ENCODE results near the gene FSCN2. TPM values are rescaled to one million over a fixed set of nuclear protein-coding genes. Genes with fewer than 3 reads are reported as not detected.

FSCN2 gene
- total RNA-seq, 4 donors from 2014 or later = 1.2 to 7.9 (median 5.2) TPM

- Histone ChIP-seq H3K27ac (no peak overlapping the region), H3K27me3 (peaks cover 0 to 13% of the 10 kb centered on the region in 2 donors), H3K36me3 (peaks cover 0 to 44% (median 0%) of the 10 kb centered on the region in 3 donors), H3K4me3 (no peak overlapping the region), H3K9me3 (no peaks in the 10 kb centered on the region), H3K4me1 (peaks cover 0 to 19% (median 14%) of the 10 kb centered on the region in 4 donors)
- DNase-seq = no peak
- TF ChIP-seq POLR2A (IDR thresholded peaks at IDR 0.05) (no peak), CTCF (IDR thresholded peaks at IDR 0.05) (no peak)
Measured at GRCh38 chr17:81538651-81539570, 10.7 kb downstream of the FSCN2 start.

- H3K27me3 ChIP-seq = peaks cover 0 to 13% of the 10 kb centered on the region in 2 donors
- H3K4me1 ChIP-seq = peaks cover 0 to 19% (median 11%) of the 10 kb centered on the region in 4 donors
- H3K36me3 ChIP-seq = peaks cover 0 to 50% (median 0%) of the 10 kb centered on the region in 3 donors
- H3K9me3 ChIP-seq = no peaks in the 10 kb centered on the region
- TF ChIP-seq CTCF (IDR thresholded peaks at IDR 0.05) (no peak), POLR2A (IDR thresholded peaks at IDR 0.05) (no peak)
- no peak for DNase-seq
- H3K27ac ChIP-seq = no peak overlapping the region
- H3K4me3 ChIP-seq = no peak overlapping the region
Measured at GRCh38 chr17:81539571-81539900, 11.4 kb downstream of the FSCN2 start.

GRCh38 chr17:81539961-81540675 is 11.9 kb downstream of the FSCN2 start:
- DNase-seq = no peak
- Histone ChIP-seq H3K9me3 (no peaks in the 10 kb centered on the region), H3K4me3 (no peak overlapping the region), H3K36me3 (peaks cover 0 to 56% (median 0%) of the 10 kb centered on the region in 3 donors), H3K27ac (no peak overlapping the region), H3K27me3 (peaks cover 0 to 13% of the 10 kb centered on the region in 2 donors), H3K4me1 (peaks cover 0 to 19% (median 11%) of the 10 kb centered on the region in 4 donors)
- TF ChIP-seq POLR2A (IDR thresholded peaks at IDR 0.05) = no peak
- TF ChIP-seq CTCF (IDR thresholded peaks at IDR 0.05) = no peak

- Histone ChIP-seq H3K4me3 (no peak overlapping the region), H3K9me3 (no peaks in the 10 kb centered on the region), H3K27ac (no peak overlapping the region), H3K27me3 (peaks cover 0 to 13% of the 10 kb centered on the region in 2 donors), H3K4me1 (peaks cover 0 to 19% (median 11%) of the 10 kb centered on the region in 4 donors), H3K36me3 (peaks cover 0 to 61% (median 0%) of the 10 kb centered on the region in 3 donors)
- no peak for TF ChIP-seq POLR2A (IDR thresholded peaks at IDR 0.05)
- no peak for TF ChIP-seq CTCF (IDR thresholded peaks at IDR 0.05)
- no peak for DNase-seq
Measured at GRCh38 chr17:81540676-81541027, 12.5 kb downstream of the FSCN2 start.

- TF ChIP-seq CTCF (IDR thresholded peaks at IDR 0.05) = no peak
- no peak for TF ChIP-seq POLR2A (IDR thresholded peaks at IDR 0.05)
- H3K27me3 ChIP-seq = peaks cover 0 to 13% of the 10 kb centered on the region in 2 donors
- H3K4me1 ChIP-seq = peaks cover 0 to 18% (median 11%) of the 10 kb centered on the region in 4 donors
- H3K4me3 ChIP-seq = no peak overlapping the region
- H3K9me3 ChIP-seq = no peaks in the 10 kb centered on the region
- peaks cover 0 to 66% (median 0%) of the 10 kb centered on the region in 3 donors for H3K36me3 ChIP-seq
- H3K27ac ChIP-seq = no peak overlapping the region
- no peak for DNase-seq
Measured at GRCh38 chr17:81541123-81541522, 12.9 kb downstream of the FSCN2 start.

Data from Peyer's patch (tissue), 4 donors.